HepG2 (cell line): ENCODE measurements around the gene JOSD2. TPM values are rescaled to one million over a fixed set of nuclear protein-coding genes. Genes with fewer than 3 reads are reported as not detected.

Experiments used
- ATAC-seq: fragments of 200-7000 bp; cut with Tn5 transposase; 3 replicates; pipeline ENCODE4 v1.9.1; 2020; ENCODE audit warnings: mild to moderate bottlenecking, moderate library complexity
- BruUV-seq: library from RNA; stranded (reverse); fragments of 400-500 nt; replicated peaks from 2 replicates; lab custom pipeline; 2021; lab: Mats Ljungman, UMichigan
- CTCF ChIA-PET: fragments of 300-600 bp; formaldehyde crosslinking; extraction: SDS; loops from one replicate; lab custom pipeline; 2021; ENCODE audit warnings: low total read pairs, inconsistent platforms, low intra/inter-chr PET ratio; lab: Yijun Ruan, JAX
- POLR2A ChIA-PET: fragments of 350-600 bp; sonication (Branson Sonifier 250); formaldehyde crosslinking; loops from one replicate; lab custom pipeline; 2020; ENCODE audit warnings: antibody characterized with exemption, inconsistent platforms; lab: Yijun Ruan, JAX
- DNase-seq: peaks from one replicate; pipeline ENCODE4 v3.0.0-alpha.2; 2015; ENCODE audit warnings: low spot score
- FAIRE-seq: peaks from 3 replicates; lab custom pipeline; 2011; peaks lifted over from hg19 to GRCh38; lab: Jason Lieb, UNC
- H2AFZ ChIP-seq: one replicate; pipeline ENCODE4 v1.6.1; 2011; ENCODE audit warnings: low read length, inconsistent platforms
- H3K27ac ChIP-seq: fragments of 300-600 bp; 3 replicates; pipeline ENCODE4 v1.8.0; 2011; ENCODE audit warnings: mixed run types, mild to moderate bottlenecking, mixed read lengths, low read length, inconsistent platforms; ENCODE audit not compliant: insufficient read depth; ENCODE audit errors: extremely low read length
- H3K27me3 ChIP-seq, 2 experiments: fragments of 200-600 bp in 1 of 2; 2 replicates in 1 of 2; 3 replicates in 1 of 2; pipeline versions ENCODE4 v1.6.0 to v1.8.0; 2011; ENCODE audit warnings: low read length in 2 of 2, mild to moderate bottlenecking in 2 of 2, moderate library complexity in 2 of 2, inconsistent platforms in 1 of 2; ENCODE audit not compliant: insufficient read depth in 2 of 2, control insufficient read depth in 1 of 2
- H3K36me3 ChIP-seq, 2 experiments: fragments of 200-600 bp in 1 of 2; replicated peaks in 1 of 2; 2 replicates in 1 of 2; 3 replicates in 1 of 2; pipeline versions ENCODE4 v1.5.1 to v1.8.0; 2011; ENCODE audit warnings: low read length in 2 of 2, inconsistent platforms in 1 of 2; ENCODE audit not compliant: insufficient read depth in 2 of 2, control insufficient read depth in 1 of 2
- H3K4me1 ChIP-seq: 2 replicates; pipeline ENCODE4 v1.5.1; 2012; ENCODE audit warnings: low read length, inconsistent platforms; ENCODE audit not compliant: insufficient read depth
- H3K4me2 ChIP-seq: 2 replicates; pipeline ENCODE4 v1.6.0; 2011; ENCODE audit warnings: low read depth, low read length, inconsistent platforms
- H3K4me3 ChIP-seq, 3 experiments: fragments of 200-600 bp in 1 of 3; sonication (generic), shearing (Covaris generic) in 1 of 3; replicated peaks in 1 of 3; 2 replicates each; pipeline ENCODE4 v1.5.1; 2011 to 2016; ENCODE audit warnings: low read length in 3 of 3, inconsistent platforms in 2 of 3, low read depth in 2 of 3, mild to moderate bottlenecking in 2 of 3, control low read depth in 1 of 3, mixed read lengths in 1 of 3; ENCODE audit not compliant: insufficient read depth in 1 of 3
- H3K79me2 ChIP-seq: one replicate; pipeline ENCODE4 v1.6.1; 2011; ENCODE audit warnings: low read length, inconsistent platforms; ENCODE audit not compliant: insufficient read depth
- H3K9ac ChIP-seq: 2 replicates; pipeline ENCODE4 v1.6.0; 2011; ENCODE audit warnings: mild to moderate bottlenecking, low read depth, low read length, inconsistent platforms; ENCODE audit not compliant: insufficient read depth
- H3K9me3 ChIP-seq: 2 replicates; pipeline ENCODE4 v1.5.1; 2012; ENCODE audit warnings: mild to moderate bottlenecking, low read length
- H4K20me1 ChIP-seq: 2 replicates; pipeline ENCODE4 v1.6.0; 2011; ENCODE audit warnings: inconsistent platforms, mild to moderate bottlenecking, low read length, moderate library complexity; ENCODE audit not compliant: insufficient read depth
- GFI1 ChIP-seq: sonication (generic); formaldehyde crosslinking; IDR thresholded peaks from 2 replicates; pipeline ENCODE4 v1.5.0; 2020; ENCODE audit warnings: missing genetic modification reagents, mild to moderate bottlenecking, borderline replicate concordance
- RAD51 ChIP-seq: fragments of 450-650 bp; IDR thresholded peaks from 2 replicates; pipeline ENCODE4 v1.6.1; 2016; ENCODE audit warnings: borderline replicate concordance
- USF2 ChIP-seq, 2 experiments: sonication (generic) in 1 of 2; formaldehyde crosslinking in 1 of 2; IDR thresholded peaks; 2 replicates each; pipeline versions ENCODE4 v1.5.1 to v1.6.1; 2011 to 2020; ENCODE audit warnings: borderline replicate concordance in 1 of 2, low read depth in 1 of 2, low read length in 1 of 2, mild to moderate bottlenecking in 1 of 2, missing genetic modification reagents in 1 of 2, moderate library complexity in 1 of 2
- ZMAT5 ChIP-seq: sonication (generic); formaldehyde crosslinking; IDR thresholded peaks from 2 replicates; pipeline ENCODE4 v1.5.0; 2020; ENCODE audit warnings: mild to moderate bottlenecking, low read depth, missing genetic modification reagents, borderline replicate concordance
- ZNF629 ChIP-seq: sonication (generic); formaldehyde crosslinking; conservative IDR thresholded peaks from 2 replicates; pipeline ENCODE4 v1.5.0; 2020; ENCODE audit warnings: missing genetic modification reagents
- ZNF775 ChIP-seq: sonication (generic); formaldehyde crosslinking; IDR thresholded peaks from 2 replicates; pipeline ENCODE4 v1.4.0; 2020; ENCODE audit warnings: missing genetic modification reagents, mild to moderate bottlenecking, moderate library complexity, borderline replicate concordance
- WGBS: methylation state at CpG from one replicate; pipeline ENCODE4 v1.1.6; 2017; ENCODE audit warnings: low lambda C conversion rate; 5-methylcytosine and 5-hydroxymethylcytosine counted together
- in situ Hi-C: cut with HindIII; loops from 2 replicates; pipeline ENCODE4 v1.10.0; 2017; ENCODE audit warnings: low pct_unique_long_range_greater_than_20kb; ENCODE audit not compliant: extremely low pct_ligation_motif_present
- intact Hi-C: fragments of 100-400 bp; cut with micrococcal nuclease; formaldehyde crosslinking; loops from one replicate; pipeline ENCODE4 v1.10.0; 2022; ENCODE audit not compliant: unreplicated experiment
- polyA plus RNA-seq, 8 experiments: library from polyadenylated mRNA; depleted of rRNA in 3 of 8; stranded (reverse) in 7 of 8; unstranded in 1 of 8; fragments of >200 nt; fragmentation: Illumina TruSeq in 4 of 8; extraction: Trizol in 4 of 8; gene quantifications; 2 replicates each; pipeline versions ENCODE4 v1.2.1 to v1.2.3, GENCODE V29; 2011 to 2016; ENCODE audit warnings: low read depth in 4 of 8, missing spikeins in 1 of 8, mixed read lengths in 1 of 8; ENCODE audit not compliant: insufficient read depth in 1 of 8
- total RNA-seq, 5 experiments: library from RNA; depleted of rRNA; stranded (reverse); fragments of >200 nt; fragmentation: Illumina TruSeq; extraction: Trizol; gene quantifications; 2 replicates each; pipeline ENCODE4 v1.2.3, GENCODE V29; 2016; ENCODE audit warnings: low read depth in 1 of 5

JOSD2 gene
- total and polyA plus RNA-seq, 2 of the 13 experiments (the other 11 are each of a cell fraction or from before 2014, with no cell fraction given) = 2.0 to 4.1 TPM

GRCh38 chr19:50549927-50550593 is 39.1 kb upstream of the JOSD2 start:
- Histone ChIP-seq H3K9ac (no peak overlapping the region), H3K9me3 (no peaks in the 10 kb centered on the region), H3K4me3 (no peak overlapping the region), H2AFZ (no peak overlapping the region), H3K27me3 (peaks cover 3 to 38% of the 10 kb centered on the region in 2 experiments; a peak in 4 of 5 replicates), H3K4me1 (no peaks in the 10 kb centered on the region), H4K20me1 (no peaks in the 10 kb centered on the region), H3K79me2 (no peaks in the 10 kb centered on the region), H3K27ac (no peak overlapping the region), H3K4me2 (no peak overlapping the region), H3K36me3 (no peaks in the 10 kb centered on the region)
- ChIA-PET CTCF (no interaction called here), POLR2A (no interaction called here)
- intact Hi-C loops = no loop called here
- ATAC-seq (no peak), FAIRE-seq (no peak), DNase-seq (no peak)
- TF ChIP-seq ZNF775 (CRISPR knock-in tag) = no peak
- TF ChIP-seq USF2 (IDR thresholded peaks at IDR 0.05; ENCODE audit: low read depth, low read length) = no peak
- no peak for TF ChIP-seq USF2 (CRISPR knock-in tag; IDR thresholded peaks at IDR 0.05; ENCODE audit: borderline replicate concordance)
- 0 out of 2 replicates have a peak, but pooled peaks have one; percentile 16 for TF ChIP-seq ZNF629 (CRISPR knock-in tag)
- TF ChIP-seq RAD51 = no peak
- TF ChIP-seq ZMAT5 (CRISPR knock-in tag) = no peak
- no peak for TF ChIP-seq GFI1
- in situ Hi-C loops = loop anchor here (10.0 kb wide), 1 partner anchor 235 kb away; no protein-coding TSS in a partner anchor
- BruUV-seq = no TSS peak
- WGBS = 5% methylated on average over 7 of the region's 17 CpGs
